SU-DHL-6 (cell line): ENCODE data around the gene CLMN.

Experiments
- CTCF ChIP-seq: fragments of 200-600 bp; sonication (generic); IDR thresholded peaks from one replicate; pipeline ENCODE4 v1.5.1; 2017; ENCODE audit warnings: antibody characterized with exemption, mild to moderate bottlenecking, low read length, moderate library complexity; ENCODE audit not compliant: insufficient read depth, poor library complexity, severe bottlenecking
- EZH2phosphoT487 ChIP-seq: fragments of 200-600 bp; sonication (generic), shearing (Covaris generic); conservative IDR thresholded peaks from 2 replicates; pipeline ENCODE4 v1.6.1; 2018; ENCODE audit warnings: mild to moderate bottlenecking, antibody characterized with exemption, low read length, moderate library complexity, mixed read lengths

- TF ChIP-seq CTCF (no peak), EZH2phosphoT487 (no peak)
Observed at GRCh38 chr14:95143808-95144620, 175.7 kb downstream of the CLMN start.
